Thoracic aorta (tissue), 2 donors: ENCODE data around the gene MIPOL1. TPM values are rescaled to one million over a fixed set of nuclear protein-coding genes. Genes with fewer than 3 reads are reported as not detected.
A peak's percentile ranks its signal among the peaks of the same experiment; 100 is the strongest.
"Not testable (repeated sequence)": the region's sequence is repeated elsewhere in the genome, so short reads cannot be mapped to it uniquely, and the experiment has no call there.

ENCODE experiments used
- ATAC-seq: fragments of 150-250 bp; one replicate; pipeline ENCODE4 v1.8.0; 2017; ENCODE audit warnings: low read depth; ENCODE audit not compliant: insufficient number of reproducible peaks, low FRiP score
- DNase-seq: peaks from one replicate; pipeline ENCODE4 v3.0.0-alpha.2; 2020; ENCODE audit warnings: low spot score
- H3K27ac ChIP-seq, 2 donors: fragments of 200-600 bp; sonication (generic); 1 replicate in 1 of 2; 2 replicates in 1 of 2; pipeline ENCODE4 v1.5.1; 2016; ENCODE audit warnings: mild to moderate bottlenecking in 2 of 2, moderate library complexity in 2 of 2
- H3K27me3 ChIP-seq: fragments of 200-600 bp; sonication (generic); replicated peaks from 2 replicates; pipeline ENCODE4 v1.6.0; 2016; ENCODE audit warnings: mild to moderate bottlenecking; ENCODE audit not compliant: insufficient read depth
- H3K36me3 ChIP-seq: fragments of 200-600 bp; sonication (generic); one replicate; pipeline ENCODE4 v1.5.1; 2016
- H3K4me1 ChIP-seq, 2 donors: fragments of 200-600 bp; sonication (generic); 1 replicate in 1 of 2; 2 replicates in 1 of 2; pipeline versions ENCODE4 v1.5.1 to v1.6.0; 2016; ENCODE audit warnings: low read depth in 2 of 2, mild to moderate bottlenecking in 1 of 2; ENCODE audit not compliant: control insufficient read depth in 1 of 2
- H3K4me3 ChIP-seq: fragments of 200-600 bp; sonication (generic); 2 replicates; pipeline ENCODE4 v1.5.1; 2016; ENCODE audit warnings: mild to moderate bottlenecking
- H3K9me3 ChIP-seq: fragments of 200-600 bp; sonication (generic); 2 replicates; pipeline ENCODE4 v1.5.1; 2016
- CTCF ChIP-seq: fragments of 200-600 bp; sonication (generic); IDR thresholded peaks from one replicate; pipeline ENCODE4 v1.5.1; 2019; ENCODE audit warnings: antibody characterized with exemption
- total RNA-seq, 2 donors: library from RNA; depleted of rRNA; stranded (reverse); fragments of >200 nt; gene quantifications; one replicate each; pipeline versions ENCODE4 v1.1.0 to v1.2.3, GENCODE V29; 2016

The MIPOL1 gene
- total RNA-seq, 2 donors from 2014 or later = 13.1 to 16.8 TPM

- Histone ChIP-seq H3K27me3 (no peaks in the 10 kb centered on the region), H3K9me3 (no peaks in the 10 kb centered on the region), H3K27ac (peak overlapping the region; percentile 77 to 82), H3K4me1 (peaks cover 0 to 8% of the 10 kb centered on the region in 2 donors), H3K4me3 (peak overlapping the region; percentile 91), H3K36me3 (no peaks in the 10 kb centered on the region)
- TF ChIP-seq CTCF = no peak
- DNase-seq (no peak), ATAC-seq (no peak)
Observed at GRCh38 chr14:37171678-37172023, 26.1 kb upstream of the MIPOL1 start.

- DNase-seq = no peak
- ATAC-seq = peak; percentile 57
- no peak for TF ChIP-seq CTCF
Observed at GRCh38 chr14:37172024-37172869, 25.5 kb upstream of the MIPOL1 start, which contains the start of gene SLC25A21. Gene SLC25A21 (minus strand): TSS chr14:37172606.

GRCh38 chr14:37172936-37173614, 24.7 kb upstream of the MIPOL1 start:
- Histone ChIP-seq H3K36me3 (no peaks in the 10 kb centered on the region), H3K4me1 (peaks cover 0 to 8% of the 10 kb centered on the region in 2 donors), H3K9me3 (no peaks in the 10 kb centered on the region), H3K27ac (no peak overlapping the region), H3K4me3 (peak overlapping the region; percentile 91), H3K27me3 (no peaks in the 10 kb centered on the region)
- DNase-seq = no peak
- TF ChIP-seq CTCF = no peak
- no peak for ATAC-seq

More at GRCh38 chr14:37172024-37172869, 25.5 kb upstream of the MIPOL1 start, which contains the start of gene SLC25A21:
- Histone ChIP-seq H3K4me3 (peak within 1 kb of the TSS; percentile 91), H3K9me3 (no peaks in the 10 kb centered on the region), H3K27me3 (no peaks in the 10 kb centered on the region), H3K27ac (peak within 1 kb of the TSS; percentile 77 to 82), H3K36me3 (no peaks in the 10 kb centered on the region), H3K4me1 (peaks cover 0 to 8% of the 10 kb centered on the region in 2 donors)

GRCh38 chr14:37179896-37180502, 17.7 kb upstream of the MIPOL1 start:
- DNase-seq = no peak
- Histone ChIP-seq H3K27me3 (no peaks in the 10 kb centered on the region), H3K9me3 (no peaks in the 10 kb centered on the region), H3K27ac (no peak overlapping the region), H3K36me3 (no peaks in the 10 kb centered on the region), H3K4me3 (no peak overlapping the region), H3K4me1 (no peaks in the 10 kb centered on the region)
- no peak for TF ChIP-seq CTCF
- ATAC-seq = no peak

- H3K36me3 ChIP-seq, ATAC-seq, H3K9me3 ChIP-seq: not testable (repeated sequence)
Observed at GRCh38 chr14:37180886-37181285, 16.9 kb upstream of the MIPOL1 start.

More at GRCh38 chr14:37180886-37181285, 16.9 kb upstream of the MIPOL1 start:
- not testable (repeated sequence) for H3K27me3 ChIP-seq, H3K27ac ChIP-seq, H3K4me3 ChIP-seq, H3K4me1 ChIP-seq, DNase-seq
